ENCODE measurements around the gene DEPDC5. TPM values are rescaled to one million over a fixed set of nuclear protein-coding genes. Genes with fewer than 3 reads are reported as not detected.

Gene DEPDC5
- total RNA-seq, 1 experiment from 2014 or later: 40.2 TPM

GRCh38 chr22:31869739-31870138 is 115.9 kb downstream of the DEPDC5 start:
- no peaks in the 10 kb centered on the region for H3K9me2 ChIP-seq (replicated peaks; ENCODE audit: insufficient read depth, low read length)
- H3K9me3 ChIP-seq (ENCODE audit: low read length): no peaks in the 10 kb centered on the region
- H3K27me3 ChIP-seq (ENCODE audit: low read length): no peaks in the 10 kb centered on the region
- H4K20me1 ChIP-seq (ENCODE audit: insufficient read depth, low read depth, low read length): no peaks in the 10 kb centered on the region
- no peak overlapping the region for H3K4me3 ChIP-seq (ENCODE audit: low read length)
- H3K36me3 ChIP-seq (ENCODE audit: insufficient read depth, low read length): peaks cover 16% of the 10 kb centered on the region; the same call in 1 of the 2 replicates
- no peak overlapping the region for H2AFZ ChIP-seq (ENCODE audit: low read length)
- H3K4me1 ChIP-seq (ENCODE audit: low read length): peaks cover 12% of the 10 kb centered on the region
- DNase-seq: no peak
- no peak overlapping the region for H3K27ac ChIP-seq (ENCODE audit: low read length)
- H3K79me2 ChIP-seq (ENCODE audit: low read length): no peaks in the 10 kb centered on the region
- no peak overlapping the region for H3K4me2 ChIP-seq (ENCODE audit: low read depth, low read length, poor library complexity, severe bottlenecking)
- H3K9ac ChIP-seq (ENCODE audit: low read length): no peak overlapping the region

- no peak overlapping the region for H3K27ac ChIP-seq (ENCODE audit: low read length)
- H3K79me2 ChIP-seq (ENCODE audit: low read length): no peaks in the 10 kb centered on the region
- H3K27me3 ChIP-seq (ENCODE audit: low read length): no peaks in the 10 kb centered on the region
- H3K9ac ChIP-seq (ENCODE audit: low read length): no peak overlapping the region
- no peaks in the 10 kb centered on the region for H3K9me3 ChIP-seq (ENCODE audit: low read length)
- no peak for DNase-seq
- no peaks in the 10 kb centered on the region for H4K20me1 ChIP-seq (ENCODE audit: insufficient read depth, low read depth, low read length)
- peaks cover 12% of the 10 kb centered on the region for H3K4me1 ChIP-seq (ENCODE audit: low read length)
- no peak overlapping the region for H3K4me2 ChIP-seq (ENCODE audit: low read depth, low read length, poor library complexity, severe bottlenecking)
- H3K36me3 ChIP-seq (ENCODE audit: insufficient read depth, low read length): peaks cover 16% of the 10 kb centered on the region; the same call in 1 of the 2 replicates
- H3K9me2 ChIP-seq (replicated peaks; ENCODE audit: insufficient read depth, low read length): no peaks in the 10 kb centered on the region
- no peak overlapping the region for H3K4me3 ChIP-seq (ENCODE audit: low read length)
- no peak overlapping the region for H2AFZ ChIP-seq (ENCODE audit: low read length)
These were observed 117.1 kb downstream of the DEPDC5 start for GRCh38 chr22:31870890-31871289.

DNA sequence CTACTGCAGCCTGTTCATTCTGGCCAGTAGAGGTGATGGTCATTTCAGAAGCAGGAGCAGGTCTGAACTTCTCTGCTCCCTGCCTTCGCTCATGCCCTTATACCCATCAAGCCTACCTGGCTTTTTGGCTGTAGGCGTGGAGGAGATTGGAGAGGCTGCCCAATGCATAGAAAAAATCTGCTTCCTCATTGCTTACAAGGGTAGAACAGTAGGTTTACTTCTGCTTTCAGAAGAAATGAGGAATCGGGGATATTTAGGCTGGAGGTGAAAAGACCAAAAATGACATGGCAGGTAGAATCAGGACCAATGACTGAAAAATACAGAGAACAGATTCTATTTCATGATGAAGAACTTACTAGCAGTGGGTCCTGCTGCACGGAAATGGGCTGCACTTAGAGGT is 117.7 kb downstream of the DEPDC5 start:
- H3K27me3 ChIP-seq (ENCODE audit: low read length): no peaks in the 10 kb centered on the region
- no peak for DNase-seq
- H3K79me2 ChIP-seq (ENCODE audit: low read length): no peaks in the 10 kb centered on the region
- H3K4me3 ChIP-seq (ENCODE audit: low read length): no peak overlapping the region
- H3K27ac ChIP-seq (ENCODE audit: low read length): no peak overlapping the region
- H3K4me1 ChIP-seq (ENCODE audit: low read length): peaks cover 12% of the 10 kb centered on the region
- no peak overlapping the region for H3K4me2 ChIP-seq (ENCODE audit: low read depth, low read length, poor library complexity, severe bottlenecking)
- peaks cover 21% of the 10 kb centered on the region; the same call in 1 of the 2 replicates for H3K36me3 ChIP-seq (ENCODE audit: insufficient read depth, low read length)
- no peak overlapping the region for H3K9ac ChIP-seq (ENCODE audit: low read length)
- H4K20me1 ChIP-seq (ENCODE audit: insufficient read depth, low read depth, low read length): no peaks in the 10 kb centered on the region
- H2AFZ ChIP-seq (ENCODE audit: low read length): no peak overlapping the region
- H3K9me2 ChIP-seq (replicated peaks; ENCODE audit: insufficient read depth, low read length): no peaks in the 10 kb centered on the region
- no peaks in the 10 kb centered on the region for H3K9me3 ChIP-seq (ENCODE audit: low read length)

- Histone ChIP-seq H3K27ac (ENCODE audit: low read length) (no peak overlapping the region), H3K9ac (ENCODE audit: low read length) (no peak overlapping the region), H3K4me3 (ENCODE audit: low read length) (no peak overlapping the region), H4K20me1 (ENCODE audit: insufficient read depth, low read depth, low read length) (no peaks in the 10 kb centered on the region), H3K4me1 (ENCODE audit: low read length) (peaks cover 6% of the 10 kb centered on the region), H3K36me3 (ENCODE audit: insufficient read depth, low read length) (peaks cover 19% of the 10 kb centered on the region; the same call in 1 of the 2 replicates), H2AFZ (ENCODE audit: low read length) (no peak overlapping the region), H3K79me2 (ENCODE audit: low read length) (no peaks in the 10 kb centered on the region), H3K9me2 (replicated peaks; ENCODE audit: insufficient read depth, low read length) (no peaks in the 10 kb centered on the region), H3K4me2 (ENCODE audit: low read depth, low read length, poor library complexity, severe bottlenecking) (no peak overlapping the region), H3K9me3 (ENCODE audit: low read length) (no peaks in the 10 kb centered on the region), H3K27me3 (ENCODE audit: low read length) (no peaks in the 10 kb centered on the region)
- peak; percentile 47 for DNase-seq
These were observed 118.4 kb downstream of the DEPDC5 start for GRCh38 chr22:31872209-31872608.

GRCh38 chr22:31874821-31875220 is 121.0 kb downstream of the DEPDC5 start:
- no peaks in the 10 kb centered on the region for H4K20me1 ChIP-seq (ENCODE audit: insufficient read depth, low read depth, low read length)
- no peak overlapping the region for H3K4me2 ChIP-seq (ENCODE audit: low read depth, low read length, poor library complexity, severe bottlenecking)
- no peak overlapping the region for H3K9ac ChIP-seq (ENCODE audit: low read length)
- H3K79me2 ChIP-seq (ENCODE audit: low read length): no peaks in the 10 kb centered on the region
- no peak overlapping the region for H2AFZ ChIP-seq (ENCODE audit: low read length)
- no peaks in the 10 kb centered on the region for H3K4me1 ChIP-seq (ENCODE audit: low read length)
- no peaks in the 10 kb centered on the region for H3K9me3 ChIP-seq (ENCODE audit: low read length)
- H3K27ac ChIP-seq (ENCODE audit: low read length): no peak overlapping the region
- no peak for DNase-seq
- no peaks in the 10 kb centered on the region for H3K27me3 ChIP-seq (ENCODE audit: low read length)
- H3K4me3 ChIP-seq (ENCODE audit: low read length): no peak overlapping the region
- H3K9me2 ChIP-seq (replicated peaks; ENCODE audit: insufficient read depth, low read length): no peaks in the 10 kb centered on the region
- H3K36me3 ChIP-seq (ENCODE audit: insufficient read depth, low read length): peaks cover 21% of the 10 kb centered on the region; the same call in 1 of the 2 replicates

DNA sequence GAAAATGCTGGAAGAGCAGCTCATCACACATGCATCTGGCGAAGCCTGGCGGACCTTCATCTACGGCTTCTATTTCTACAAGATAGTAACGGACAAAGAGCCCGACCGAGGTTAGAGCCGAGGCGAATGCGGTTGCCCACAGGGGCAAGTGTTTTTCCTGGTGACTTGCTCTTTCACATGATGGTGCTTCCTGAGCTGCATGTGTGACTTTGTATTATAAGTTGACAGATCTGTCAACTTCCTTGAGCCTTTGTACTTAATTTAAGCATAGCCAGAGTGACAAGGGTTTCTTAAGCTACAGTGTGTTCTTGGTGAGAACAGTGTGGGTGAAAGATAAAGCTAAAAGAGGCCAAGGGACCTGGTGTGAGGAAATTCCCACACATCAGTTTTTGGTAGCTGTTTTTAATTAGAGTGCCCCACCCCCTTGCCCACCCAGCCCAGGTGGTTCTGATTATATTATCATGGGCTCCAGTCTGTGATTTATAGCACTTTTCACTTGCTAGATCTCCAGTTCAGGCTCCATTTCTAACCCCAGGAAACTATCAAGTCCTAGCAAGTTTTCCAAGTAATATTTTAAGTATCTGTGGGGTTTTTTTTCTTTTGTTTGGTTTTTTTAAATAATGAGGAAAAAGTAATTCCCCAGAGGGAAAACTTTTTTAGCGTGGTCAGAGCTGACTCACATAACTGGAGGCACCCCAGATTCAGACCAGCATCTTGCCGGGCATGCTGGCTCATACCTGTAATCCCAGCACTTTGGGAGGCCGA is 122.5 kb downstream of the DEPDC5 start:
- Histone ChIP-seq H3K27me3 (ENCODE audit: low read length) (no peaks in the 10 kb centered on the region), H3K36me3 (ENCODE audit: insufficient read depth, low read length) (peaks cover 17% of the 10 kb centered on the region; the same call in 1 of the 2 replicates), H3K79me2 (ENCODE audit: low read length) (no peaks in the 10 kb centered on the region), H2AFZ (ENCODE audit: low read length) (no peak overlapping the region), H4K20me1 (ENCODE audit: insufficient read depth, low read depth, low read length) (no peaks in the 10 kb centered on the region), H3K9me3 (ENCODE audit: low read length) (no peaks in the 10 kb centered on the region), H3K4me1 (ENCODE audit: low read length) (no peaks in the 10 kb centered on the region), H3K9me2 (replicated peaks; ENCODE audit: insufficient read depth, low read length) (no peaks in the 10 kb centered on the region), H3K4me2 (ENCODE audit: low read depth, low read length, poor library complexity, severe bottlenecking) (no peak overlapping the region), H3K9ac (ENCODE audit: low read length) (no peak overlapping the region), H3K4me3 (ENCODE audit: low read length) (no peak overlapping the region), H3K27ac (ENCODE audit: low read length) (no peak overlapping the region)
- no peak for DNase-seq

GRCh38 chr22:31879585-31879984 is 125.8 kb downstream of the DEPDC5 start:
- Histone ChIP-seq H3K9ac (ENCODE audit: low read length) (no peak overlapping the region), H3K4me2 (ENCODE audit: low read depth, low read length, poor library complexity, severe bottlenecking) (no peak overlapping the region), H3K27me3 (ENCODE audit: low read length) (no peaks in the 10 kb centered on the region), H3K4me3 (ENCODE audit: low read length) (no peak overlapping the region), H4K20me1 (ENCODE audit: insufficient read depth, low read depth, low read length) (no peaks in the 10 kb centered on the region), H3K79me2 (ENCODE audit: low read length) (no peaks in the 10 kb centered on the region), H3K9me2 (replicated peaks; ENCODE audit: insufficient read depth, low read length) (no peaks in the 10 kb centered on the region), H3K27ac (ENCODE audit: low read length) (no peak overlapping the region), H3K36me3 (ENCODE audit: insufficient read depth, low read length) (peaks cover 10% of the 10 kb centered on the region; the same call in 1 of the 2 replicates), H2AFZ (ENCODE audit: low read length) (no peak overlapping the region), H3K4me1 (ENCODE audit: low read length) (no peaks in the 10 kb centered on the region), H3K9me3 (ENCODE audit: low read length) (no peaks in the 10 kb centered on the region)
- DNase-seq: no peak

DNA sequence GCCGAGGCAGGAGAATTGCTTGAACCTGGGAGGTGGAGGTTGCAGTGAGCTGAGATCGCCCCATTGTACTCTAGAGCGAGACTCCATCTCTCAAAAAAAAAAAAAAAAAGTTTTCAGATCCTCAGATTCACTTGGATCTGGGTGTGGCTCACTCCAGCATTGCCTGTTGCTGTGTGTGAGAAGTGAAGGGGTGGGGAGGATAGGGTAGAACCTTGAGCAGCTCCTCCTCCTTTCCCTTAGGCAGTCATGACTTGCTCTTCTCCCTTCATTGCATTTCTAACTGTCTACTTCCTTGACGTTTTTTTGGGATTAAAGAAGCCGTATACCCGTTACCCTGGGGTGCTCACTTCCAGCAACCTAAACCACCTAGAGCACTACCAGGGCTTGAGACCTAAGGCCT is 127.4 kb downstream of the DEPDC5 start:
- no peaks in the 10 kb centered on the region for H3K27me3 ChIP-seq (ENCODE audit: low read length)
- peaks cover 7% of the 10 kb centered on the region; the same call in 1 of the 2 replicates for H3K36me3 ChIP-seq (ENCODE audit: insufficient read depth, low read length)
- no peak overlapping the region for H3K9ac ChIP-seq (ENCODE audit: low read length)
- H3K4me2 ChIP-seq (ENCODE audit: low read depth, low read length, poor library complexity, severe bottlenecking): no peak overlapping the region
- H3K9me2 ChIP-seq (replicated peaks; ENCODE audit: insufficient read depth, low read length): no peaks in the 10 kb centered on the region
- H4K20me1 ChIP-seq (ENCODE audit: insufficient read depth, low read depth, low read length): no peaks in the 10 kb centered on the region
- no peaks in the 10 kb centered on the region for H3K4me1 ChIP-seq (ENCODE audit: low read length)
- DNase-seq: no peak
- H3K4me3 ChIP-seq (ENCODE audit: low read length): no peak overlapping the region
- H3K27ac ChIP-seq (ENCODE audit: low read length): no peak overlapping the region
- H3K79me2 ChIP-seq (ENCODE audit: low read length): no peaks in the 10 kb centered on the region
- H3K9me3 ChIP-seq (ENCODE audit: low read length): no peaks in the 10 kb centered on the region
- H2AFZ ChIP-seq (ENCODE audit: low read length): no peak overlapping the region
